ENCODE results near the gene METAP1D.

- TF ChIP-seq, protein P1, sequence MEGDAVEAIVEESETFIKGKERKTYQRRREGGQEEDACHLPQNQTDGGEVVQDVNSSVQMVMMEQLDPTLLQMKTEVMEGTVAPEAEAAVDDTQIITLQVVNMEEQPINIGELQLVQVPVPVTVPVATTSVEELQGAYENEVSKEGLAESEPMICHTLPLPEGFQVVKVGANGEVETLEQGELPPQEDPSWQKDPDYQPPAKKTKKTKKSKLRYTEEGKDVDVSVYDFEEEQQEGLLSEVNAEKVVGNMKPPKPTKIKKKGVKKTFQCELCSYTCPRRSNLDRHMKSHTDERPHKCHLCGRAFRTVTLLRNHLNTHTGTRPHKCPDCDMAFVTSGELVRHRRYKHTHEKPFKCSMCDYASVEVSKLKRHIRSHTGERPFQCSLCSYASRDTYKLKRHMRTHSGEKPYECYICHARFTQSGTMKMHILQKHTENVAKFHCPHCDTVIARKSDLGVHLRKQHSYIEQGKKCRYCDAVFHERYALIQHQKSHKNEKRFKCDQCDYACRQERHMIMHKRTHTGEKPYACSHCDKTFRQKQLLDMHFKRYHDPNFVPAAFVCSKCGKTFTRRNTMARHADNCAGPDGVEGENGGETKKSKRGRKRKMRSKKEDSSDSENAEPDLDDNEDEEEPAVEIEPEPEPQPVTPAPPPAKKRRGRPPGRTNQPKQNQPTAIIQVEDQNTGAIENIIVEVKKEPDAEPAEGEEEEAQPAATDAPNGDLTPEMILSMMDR (IDR thresholded peaks at IDR 0.05; ENCODE audit: low read depth, low read length), result no peak
- TF ChIP-seq EZH2phosphoT487 (IDR thresholded peaks at IDR 0.05; ENCODE audit: low read depth), result no peak
Measured at GRCh38 chr2:171956135-171956825, 43.5 kb upstream of the METAP1D start.
